ENCODE measurements around the gene DNAJC8.
A peak's percentile ranks its signal among the peaks of the same experiment; 100 is the strongest.

DNA sequence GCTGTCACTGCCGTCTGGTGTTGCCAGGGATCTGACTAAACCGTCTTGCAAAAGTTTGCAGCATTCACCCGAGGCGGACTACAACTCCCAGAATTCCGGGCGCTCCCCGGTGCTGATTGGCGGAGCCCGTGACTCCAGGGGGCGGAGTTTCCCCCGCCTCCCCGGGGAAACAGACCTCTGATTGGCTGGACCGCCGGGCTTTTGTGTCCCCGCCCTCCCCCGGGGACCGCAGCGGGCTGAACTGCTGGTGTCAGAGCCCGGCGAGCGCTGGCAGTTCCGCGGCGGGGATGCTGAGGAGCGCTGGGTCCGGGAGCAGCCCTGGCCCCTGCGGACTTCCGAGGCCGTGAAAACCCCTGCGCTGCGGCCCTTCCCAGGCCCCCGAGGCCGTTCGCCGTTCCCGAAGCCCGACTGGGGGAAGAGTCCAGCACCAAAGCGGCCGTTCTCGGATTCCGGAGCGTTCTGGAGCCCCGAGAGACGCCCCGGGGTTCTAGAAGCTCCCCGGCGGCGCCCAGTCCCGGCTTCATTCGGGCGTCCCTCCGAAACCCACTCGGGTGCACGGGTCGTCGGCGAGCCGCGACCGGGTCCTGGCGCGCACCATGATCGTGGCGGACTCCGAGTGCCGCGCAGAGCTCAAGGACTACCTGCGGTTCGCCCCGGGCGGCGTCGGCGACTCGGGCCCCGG is 26.6 kb upstream of the DNAJC8 start, which contains the start of gene SESN2:
- TF ChIP-seq RAD21 (IDR thresholded peaks at IDR 0.05; ENCODE audit: low read length) (no peak), CTCF (IDR thresholded peaks at IDR 0.05) (no peak), RCOR1 (IDR thresholded peaks at IDR 0.05; ENCODE audit: low read length) (no peak), REST (IDR thresholded peaks at IDR 0.05; ENCODE audit: low read depth, low read length) (peak; percentile 66), ZBTB33 (IDR thresholded peaks at IDR 0.05; ENCODE audit: borderline replicate concordance, low read depth) (no peak), FOXM1 (IDR thresholded peaks at IDR 0.05; ENCODE audit: low read depth) (no peak), POLR2AphosphoS5 (IDR thresholded peaks at IDR 0.05; ENCODE audit: low read depth, low read length) (peak; percentile 98), RFX5 (IDR thresholded peaks at IDR 0.05; ENCODE audit: low read length) (peak; percentile 73), EZH2phosphoT487 (IDR thresholded peaks at IDR 0.05; ENCODE audit: borderline replicate concordance, low read depth) (no peak), TCF12 (IDR thresholded peaks at IDR 0.05) (no peak), USF2 (IDR thresholded peaks at IDR 0.05; ENCODE audit: borderline replicate concordance, low read depth, low read length) (no peak), ELF1 (IDR thresholded peaks at IDR 0.05) (no peak)
